Measurements from ENCODE around the gene NFYA.
A peak's percentile ranks its signal among the peaks of the same experiment; 100 is the strongest.

Gene NFYA

DNA sequence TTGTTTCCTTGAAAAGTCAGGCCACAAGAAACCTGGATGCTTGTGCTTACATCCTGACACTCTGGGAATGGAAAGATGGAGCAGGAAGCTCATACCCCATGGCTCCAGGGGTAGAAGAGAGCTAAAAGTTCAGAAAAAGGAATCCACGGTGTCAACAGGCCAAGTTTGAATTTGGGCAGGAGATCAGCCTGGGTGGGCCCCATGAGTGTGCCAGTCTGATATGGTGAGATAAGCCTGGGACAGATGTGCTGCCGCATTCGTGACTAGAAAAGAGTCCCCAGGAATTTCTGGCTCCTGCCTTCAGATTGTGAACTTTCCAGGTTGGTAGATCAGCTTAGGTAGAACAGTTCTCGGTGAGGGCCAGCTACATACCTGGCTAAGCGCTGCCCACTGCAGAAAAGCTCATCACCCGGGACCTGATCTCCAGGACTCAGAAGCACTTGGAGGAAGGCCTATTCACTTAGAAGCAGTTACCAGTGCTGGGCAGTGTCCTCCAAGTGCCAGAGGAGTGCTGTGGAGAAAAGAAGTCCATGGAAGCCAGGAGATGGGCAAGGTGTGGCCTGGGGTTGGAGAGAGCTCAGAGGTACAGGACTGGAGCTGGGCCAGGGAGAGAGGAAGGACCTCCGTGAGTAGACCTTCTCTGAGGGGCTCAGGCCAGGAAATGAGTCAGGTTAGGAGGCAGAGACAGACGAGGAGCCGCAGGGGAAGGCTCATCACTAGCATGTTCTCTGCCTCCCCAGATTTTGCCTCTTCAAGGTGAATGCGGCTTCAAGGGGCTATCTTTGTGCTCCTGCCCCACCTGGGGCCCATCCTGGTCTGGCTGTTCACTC lies 30.3 kb upstream of the NFYA start, which contains the start of gene TSPO2:
Gene TSPO2, plus strand, starts transcription at position 242 of the 830 bp plus-strand sequence. Its CDS starts 519 bp downstream, at position 761.
- Mint-ChIP-seq H3K4me1 (peaks cover 20% of the 10 kb centered on the region), H3K4me3 (no peak within 1 kb of the TSS), H3K27ac (no peak within 1 kb of the TSS), H3K9me3 (no peaks in the 10 kb centered on the region), H3K36me3 (ENCODE audit: low read depth) (no peaks in the 10 kb centered on the region), H3K27me3 (ENCODE audit: low read depth, poor library complexity) (peaks cover 9% of the 10 kb centered on the region)
- DNase-seq, result no peak
- no peak for TF ChIP-seq CTCF (IDR thresholded peaks at IDR 0.05)

DNA sequence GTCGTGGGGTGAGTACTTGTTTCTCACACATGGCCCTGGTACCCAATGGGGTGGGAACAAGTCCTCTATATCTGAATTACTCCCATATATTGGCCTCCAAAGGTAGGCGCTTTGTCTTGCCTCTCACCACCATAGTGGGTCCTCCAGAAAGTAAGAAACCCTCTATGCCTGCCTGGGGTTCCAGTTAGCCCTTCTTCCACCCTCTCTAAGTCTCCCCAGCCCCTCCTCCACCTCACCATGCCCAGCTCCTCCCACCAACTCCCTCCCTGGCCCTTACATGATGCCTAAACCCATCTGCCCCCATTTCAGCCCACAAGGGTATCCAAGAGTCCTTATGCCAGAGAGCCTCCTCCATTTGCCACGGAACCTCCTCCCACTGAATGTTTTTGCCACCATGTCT lies 29.6 kb upstream of the NFYA start:
- Mint-ChIP-seq H3K9me3 (no peaks in the 10 kb centered on the region), H3K27ac (no peak overlapping the region), H3K36me3 (ENCODE audit: low read depth) (no peaks in the 10 kb centered on the region), H3K4me3 (no peak overlapping the region), H3K4me1 (peaks cover 27% of the 10 kb centered on the region), H3K27me3 (ENCODE audit: low read depth, poor library complexity) (peaks cover 9% of the 10 kb centered on the region)
- DNase-seq, result no peak
- no peak for TF ChIP-seq CTCF (IDR thresholded peaks at IDR 0.05)

DNA sequence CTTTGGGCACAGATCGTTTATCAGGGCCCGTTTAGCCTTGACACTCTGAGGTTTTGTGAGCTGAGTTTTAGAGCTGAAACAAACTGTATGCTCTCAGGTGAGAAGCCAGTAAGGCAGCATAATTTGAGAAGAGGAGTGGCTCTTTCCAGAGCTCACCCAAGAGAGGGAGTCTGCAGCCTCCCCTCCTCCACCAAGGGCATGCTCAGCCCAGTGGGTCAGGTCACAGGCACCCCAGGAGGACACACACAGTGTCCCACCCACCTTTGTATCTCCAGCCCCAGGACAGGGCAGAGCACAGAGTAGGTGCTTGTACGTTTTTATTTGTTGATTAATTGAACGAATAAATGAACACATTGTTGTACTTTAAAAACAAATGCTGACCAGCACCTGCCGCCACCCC lies 27.1 kb upstream of the NFYA start:
- H3K27me3 Mint-ChIP-seq (ENCODE audit: low read depth, poor library complexity), result peaks cover 7% of the 10 kb centered on the region
- no peak for TF ChIP-seq CTCF (IDR thresholded peaks at IDR 0.05)
- H3K27ac Mint-ChIP-seq, result no peak overlapping the region
- no peaks in the 10 kb centered on the region for H3K36me3 Mint-ChIP-seq (ENCODE audit: low read depth)
- no peaks in the 10 kb centered on the region for H3K9me3 Mint-ChIP-seq
- H3K4me1 Mint-ChIP-seq, result peaks cover 45% of the 10 kb centered on the region
- no peak for DNase-seq
- no peak overlapping the region for H3K4me3 Mint-ChIP-seq

DNA sequence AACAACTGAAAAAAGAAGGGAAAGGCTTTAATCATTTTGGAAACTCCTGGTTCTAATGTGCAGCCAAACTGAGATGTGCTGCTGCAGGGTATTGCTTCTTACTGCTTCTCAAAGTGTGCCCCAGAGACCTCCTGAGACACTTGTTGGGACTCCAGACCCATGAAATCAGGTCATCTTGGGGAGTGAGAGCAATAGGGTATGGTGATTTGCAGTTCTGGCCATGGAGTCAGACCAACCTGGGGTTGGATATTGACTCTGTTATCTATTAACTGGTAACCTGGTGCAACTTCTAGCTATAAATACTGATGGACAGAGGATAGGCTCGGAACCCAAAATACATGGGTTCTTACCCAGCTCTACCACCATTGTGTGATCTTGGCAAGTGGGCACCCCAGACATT lies 26.7 kb upstream of the NFYA start:
- H3K36me3 Mint-ChIP-seq (ENCODE audit: low read depth), result no peaks in the 10 kb centered on the region
- H3K27me3 Mint-ChIP-seq (ENCODE audit: low read depth, poor library complexity), result peaks cover 7% of the 10 kb centered on the region
- TF ChIP-seq CTCF (IDR thresholded peaks at IDR 0.05), result no peak
- H3K27ac Mint-ChIP-seq, result peak overlapping the region; percentile 42
- no peak for DNase-seq
- H3K4me3 Mint-ChIP-seq, result no peak overlapping the region
- H3K4me1 Mint-ChIP-seq, result peaks cover 48% of the 10 kb centered on the region
- H3K9me3 Mint-ChIP-seq, result no peaks in the 10 kb centered on the region

DNA sequence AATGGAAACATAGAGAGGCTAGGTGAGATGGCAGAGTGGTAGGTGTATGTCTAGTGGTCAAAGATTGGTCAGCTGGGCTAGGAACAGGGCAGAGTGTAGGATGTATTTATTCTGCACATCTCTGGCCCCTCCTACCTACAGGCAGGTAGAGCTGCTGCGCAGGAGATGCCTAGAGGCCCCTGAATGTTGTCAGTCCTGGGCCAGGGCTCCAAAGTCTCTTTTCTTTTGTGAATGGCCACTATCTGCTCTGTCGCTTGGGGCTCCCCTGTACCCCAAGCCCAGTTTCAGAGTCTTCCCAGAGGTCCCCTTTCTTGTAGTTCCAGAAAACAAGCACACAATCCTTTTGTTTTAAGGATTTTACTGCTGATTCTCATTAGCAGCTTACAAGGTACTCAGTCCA lies 25.5 kb upstream of the NFYA start:
- no peak overlapping the region for H3K27ac Mint-ChIP-seq
- no peak for DNase-seq
- TF ChIP-seq CTCF (IDR thresholded peaks at IDR 0.05), result no peak
- H3K4me1 Mint-ChIP-seq, result peaks cover 59% of the 10 kb centered on the region
- H3K9me3 Mint-ChIP-seq, result no peaks in the 10 kb centered on the region
- H3K27me3 Mint-ChIP-seq (ENCODE audit: low read depth, poor library complexity), result peaks cover 9% of the 10 kb centered on the region
- no peaks in the 10 kb centered on the region for H3K36me3 Mint-ChIP-seq (ENCODE audit: low read depth)
- no peak overlapping the region for H3K4me3 Mint-ChIP-seq
